B cell (primary cell): ENCODE measurements around the gene NCK2. TPM values are rescaled to one million over a fixed set of nuclear protein-coding genes. Genes with fewer than 3 reads are reported as not detected.

Experiments used
- ATAC-seq: fragments of 200-7000 bp; cut with Tn5 transposase; one replicate; pipeline ENCODE4 v1.10.0; 2021; ENCODE audit warnings: low read depth, mild to moderate bottlenecking, moderate number of reproducible peaks, moderate library complexity
- CTCF ChIA-PET: fragments of 350-600 bp; sonication (Branson Sonifier 250); formaldehyde crosslinking; loops from one replicate; lab custom pipeline; 2021; ENCODE audit warnings: antibody characterized with exemption, inconsistent platforms; lab: Charles Lee
- POLR2A ChIA-PET: fragments of 350-600 bp; sonication (Branson Sonifier 250); formaldehyde crosslinking; loops from one replicate; lab custom pipeline; 2021; ENCODE audit warnings: antibody characterized with exemption; lab: Charles Lee
- DNase-seq: peaks from one replicate; pipeline ENCODE4 v3.0.0; 2013
- H2AFZ ChIP-seq: 2 replicates; pipeline ENCODE4 v1.6.1; 2012; ENCODE audit warnings: mild to moderate bottlenecking, low read depth, low read length; ENCODE audit not compliant: insufficient read depth, poor library complexity, severe bottlenecking
- H3K27ac ChIP-seq, 2 donors: 1 replicate in 1 of 2; 2 replicates in 1 of 2; pipeline ENCODE4 v1.5.1; 2012 to 2013; ENCODE audit warnings: low read length in 2 of 2, mild to moderate bottlenecking in 2 of 2, moderate library complexity in 1 of 2
- H3K27me3 ChIP-seq, 4 experiments: fragments of 200-600 bp in 1 of 4; sonication (generic) in 1 of 4; replicated peaks in 1 of 4; 1 replicate in 2 of 4; 2 replicates in 2 of 4; pipeline versions ENCODE4 v1.6.1 to v1.7.0; 2013 to 2016; ENCODE audit warnings: low read length in 3 of 4, mild to moderate bottlenecking in 2 of 4, mixed read lengths in 1 of 4, moderate library complexity in 1 of 4; ENCODE audit not compliant: insufficient read depth in 4 of 4, control insufficient read depth in 3 of 4; ENCODE audit errors: control extremely low read depth in 1 of 4
- H3K36me3 ChIP-seq, 2 experiments: replicated peaks in 1 of 2; 1 replicate in 1 of 2; 2 replicates in 1 of 2; pipeline versions ENCODE4 v1.6.1 to v1.7.1; 2013; ENCODE audit warnings: low read length in 1 of 2; ENCODE audit not compliant: insufficient read depth in 2 of 2, control insufficient read depth in 1 of 2; ENCODE audit errors: control extremely low read depth in 1 of 2, extremely low read depth in 1 of 2
- H3K4me1 ChIP-seq, 2 donors: fragments of 200-600 bp in 1 of 2; sonication (generic) in 1 of 2; 1 replicate in 1 of 2; 2 replicates in 1 of 2; pipeline versions ENCODE4 v1.5.1 to v1.6.1; 2013 to 2017; ENCODE audit warnings: low read length in 2 of 2; ENCODE audit not compliant: control insufficient read depth in 2 of 2, insufficient read depth in 2 of 2
- H3K4me2 ChIP-seq: replicated peaks from 2 replicates; pipeline ENCODE3; 2012; ENCODE audit warnings: mild to moderate bottlenecking, low read depth, low read length; ENCODE audit not compliant: poor library complexity, severe bottlenecking
- H3K4me3 ChIP-seq, 5 experiments: fragments of 200-600 bp in 1 of 5; sonication (generic) in 1 of 5; 1 replicate in 3 of 5; 2 replicates in 2 of 5; pipeline versions ENCODE4 v1.5.1 to v1.7.0; 2011 to 2016; ENCODE audit warnings: low read length in 4 of 5, mild to moderate bottlenecking in 4 of 5, low read depth in 2 of 5, control low read depth in 1 of 5, moderate library complexity in 1 of 5; ENCODE audit not compliant: insufficient read depth in 1 of 5; ENCODE audit errors: control extremely low read depth in 1 of 5, extremely low read depth in 1 of 5
- H3K79me2 ChIP-seq: fragments of 200-600 bp; sonication (generic); one replicate; pipeline ENCODE4 v1.6.0; 2016; ENCODE audit warnings: low read length; ENCODE audit not compliant: control insufficient read depth, insufficient read depth
- H3K9ac ChIP-seq: fragments of 200-600 bp; sonication (generic); 2 replicates; pipeline ENCODE4 v1.6.1; 2017; ENCODE audit warnings: mild to moderate bottlenecking, low read length, moderate library complexity
- H3K9me3 ChIP-seq, 3 donors: one replicate each; pipeline versions ENCODE4 v1.6.1 to v1.7.1; 2013; ENCODE audit warnings: low read length in 2 of 3; ENCODE audit not compliant: control insufficient read depth in 2 of 3, insufficient read depth in 1 of 3; ENCODE audit errors: control extremely low read depth in 1 of 3
- H4K20me1 ChIP-seq: 2 replicates; pipeline ENCODE4 v1.6.0; 2012; ENCODE audit warnings: mild to moderate bottlenecking, low read length; ENCODE audit not compliant: insufficient read depth, control insufficient read depth, poor library complexity, severe bottlenecking
- H3K27ac Mint-ChIP-seq: one replicate; pipeline ENCODE4 v1.8.0; 2021; ENCODE audit warnings: mixed read lengths
- H3K27me3 Mint-ChIP-seq: one replicate; pipeline ENCODE4 v1.8.0; 2021; ENCODE audit warnings: mixed read lengths
- H3K4me1 Mint-ChIP-seq: one replicate; pipeline ENCODE4 v1.8.0; 2021; ENCODE audit warnings: mixed read lengths
- H3K4me3 Mint-ChIP-seq: one replicate; pipeline ENCODE4 v1.8.0; 2021; ENCODE audit warnings: mixed read lengths
- H3K9me3 Mint-ChIP-seq: one replicate; pipeline ENCODE4 v1.8.0; 2022; ENCODE audit warnings: mixed read lengths; ENCODE audit not compliant: insufficient read depth
- CTCF ChIP-seq: fragments of 200-600 bp; IDR thresholded peaks from one replicate; pipeline ENCODE4 v1.8.0; 2022; ENCODE audit warnings: antibody characterized with exemption, mild to moderate bottlenecking
- EZH2 ChIP-seq: IDR thresholded peaks from 2 replicates; pipeline ENCODE4 v1.6.1; 2012; ENCODE audit warnings: borderline replicate concordance, low read depth, mild to moderate bottlenecking, moderate library complexity, low read length; ENCODE audit not compliant: insufficient read depth, poor library complexity, severe bottlenecking
- WGBS: methylation state at CpG from one replicate; pipeline ENCODE4 v1.1.5; 2013; ENCODE audit warnings: missing lambda C conversion rate; ENCODE audit not compliant: insufficient coverage; 5-methylcytosine and 5-hydroxymethylcytosine counted together
- intact Hi-C: fragments of 100-400 bp; cut with micrococcal nuclease; formaldehyde crosslinking; loops from one replicate; pipeline ENCODE4 v1.10.0; 2022
- polyA plus RNA-seq: library from polyadenylated mRNA; depleted of rRNA; stranded (reverse); fragments of >200 nt; gene quantifications from 2 replicates; pipeline ENCODE4 v1.2.3, GENCODE V29; 2012
- total RNA-seq, 2 donors: library from RNA; stranded (reverse); fragments of 120-200 nt in 1 of 2; gene quantifications; 1 replicate in 1 of 2; 2 replicates in 1 of 2; pipeline versions ENCODE4 v1.2.3 to v1.2.4, GENCODE V29; 2013 to 2022

NCK2 gene
- total and polyA plus RNA-seq, 2 donors (not counting 1 experiment from before 2014, with no cell fraction given) = 64.2 to 72.3 TPM

GRCh38 chr2:105836840-105837692, 92.4 kb downstream of the NCK2 start:
- Mint-ChIP-seq H3K27me3 (no peaks in the 10 kb centered on the region), H3K27ac (peak overlapping the region; percentile 42), H3K9me3 (peaks cover 5% of the 10 kb centered on the region), H3K4me3 (peak overlapping the region; percentile 1), H3K4me1 (peaks cover 76% of the 10 kb centered on the region)
- Histone ChIP-seq H4K20me1 (peaks cover 31% of the 10 kb centered on the region), H3K9ac (no peak overlapping the region), H3K79me2 (peaks cover 97% of the 10 kb centered on the region), H3K9me3 (peaks cover 5 to 43% (median 23%) of the 10 kb centered on the region in 3 donors), H3K4me3 (no peak overlapping the region), H3K27ac (no peak overlapping the region), H3K4me1 (peaks cover 55 to 67% of the 10 kb centered on the region in 2 donors), H3K27me3 (no peaks in the 10 kb centered on the region), H2AFZ (no peak overlapping the region), H3K4me2 (peak overlapping the region; percentile 2), H3K36me3 (no peaks in the 10 kb centered on the region)
- ChIA-PET POLR2A (no interaction called here), CTCF (interaction anchor here (1.3 kb wide), 1 partner anchor 47 kb away, joined by 3 read pairs; no protein-coding TSS in a partner anchor)
- ATAC-seq = no peak
- intact Hi-C loops = no loop called here
- TF ChIP-seq EZH2 = no peak
- no peak for TF ChIP-seq CTCF
- no CpG with 5 or more reads among the region's 5 CpGs for WGBS
- DNase-seq = no peak

GRCh38 chr2:105839793-105840192, 95.1 kb downstream of the NCK2 start:
- peaks cover 2% of the 10 kb centered on the region for H3K9me3 Mint-ChIP-seq
- no peak overlapping the region for H3K27ac ChIP-seq
- TF ChIP-seq CTCF (no peak), EZH2 (no peak)
- peaks cover 78% of the 10 kb centered on the region for H3K4me1 Mint-ChIP-seq
- H3K9ac ChIP-seq = no peak overlapping the region
- H3K4me1 ChIP-seq = peaks cover 59 to 65% of the 10 kb centered on the region in 2 donors
- no peaks in the 10 kb centered on the region for H3K36me3 ChIP-seq
- ChIA-PET CTCF (no interaction called here), POLR2A (no interaction called here)
- peaks cover 95% of the 10 kb centered on the region for H3K79me2 ChIP-seq
- ATAC-seq (no peak), DNase-seq (no peak)
- WGBS = 73% methylated on average over 4 of the region's 4 CpGs
- no peaks in the 10 kb centered on the region for H3K27me3 ChIP-seq
- H3K9me3 ChIP-seq = peaks cover 0 to 24% (median 14%) of the 10 kb centered on the region in 3 donors
- H2AFZ ChIP-seq = no peak overlapping the region
- intact Hi-C loops = no loop called here
- H3K4me3 ChIP-seq = no peak overlapping the region
- no peak overlapping the region for H3K27ac Mint-ChIP-seq
- H3K4me2 ChIP-seq = peak overlapping the region; percentile 4
- H3K4me3 Mint-ChIP-seq = no peak overlapping the region
- no peaks in the 10 kb centered on the region for H3K27me3 Mint-ChIP-seq
- H4K20me1 ChIP-seq = peaks cover 43% of the 10 kb centered on the region
